Natural killer cell (primary cell): ENCODE measurements around the gene CRADD. TPM values are rescaled to one million over a fixed set of nuclear protein-coding genes. Genes with fewer than 3 reads are reported as not detected.
A peak's percentile ranks its signal among the peaks of the same experiment; 100 is the strongest.

Experiments
- ATAC-seq, 3 donors: fragments of 150-1000 bp in 2 of 3; fragments of 200-7000 bp in 1 of 3; cut with Tn5 transposase; 1 replicate in 1 of 3; 2 replicates in 2 of 3; pipeline ENCODE4 v1.10.0; 2021; ENCODE audit warnings: mild to moderate bottlenecking in 2 of 3, moderate library complexity in 2 of 3
- DNase-seq, 2 donors: peaks; one replicate each; pipeline versions ENCODE4 v3.0.0 to v3.0.0-alpha.2; 2013 to 2021; ENCODE audit warnings: mixed read lengths in 1 of 2
- H3K27ac ChIP-seq: one replicate; pipeline ENCODE4 v1.5.1; 2013; ENCODE audit warnings: mild to moderate bottlenecking, low read length
- H3K27me3 ChIP-seq: one replicate; pipeline ENCODE4 v1.6.1; 2013; ENCODE audit warnings: low read length; ENCODE audit not compliant: control insufficient read depth, insufficient read depth
- H3K36me3 ChIP-seq: one replicate; pipeline ENCODE4 v1.6.1; 2013; ENCODE audit warnings: low read length; ENCODE audit not compliant: control insufficient read depth, insufficient read depth
- H3K4me1 ChIP-seq: one replicate; pipeline ENCODE4 v1.6.1; 2013; ENCODE audit warnings: low read length; ENCODE audit not compliant: control insufficient read depth, insufficient read depth
- H3K4me3 ChIP-seq: one replicate; pipeline ENCODE4 v1.5.1; 2013; ENCODE audit warnings: low read length
- H3K9me3 ChIP-seq: one replicate; pipeline ENCODE4 v1.6.1; 2013; ENCODE audit warnings: low read length; ENCODE audit not compliant: control insufficient read depth, insufficient read depth
- H3K27ac Mint-ChIP-seq, 2 donors: one replicate each; pipeline ENCODE4 v1.8.0; 2022; ENCODE audit warnings: mild to moderate bottlenecking in 2 of 2, mixed read lengths in 2 of 2, moderate library complexity in 1 of 2
- H3K27me3 Mint-ChIP-seq, 2 donors: one replicate each; pipeline ENCODE4 v1.8.0; 2022; ENCODE audit warnings: low read depth in 2 of 2, mixed read lengths in 2 of 2
- H3K36me3 Mint-ChIP-seq: one replicate; pipeline ENCODE4 v1.8.0; 2022; ENCODE audit warnings: mixed read lengths
- H3K4me1 Mint-ChIP-seq, 2 donors: one replicate each; pipeline ENCODE4 v1.8.0; 2022; ENCODE audit warnings: mixed read lengths in 2 of 2
- H3K4me3 Mint-ChIP-seq: one replicate; pipeline ENCODE4 v1.8.0; 2022; ENCODE audit warnings: mild to moderate bottlenecking, moderate library complexity, mixed read lengths
- H3K9me3 Mint-ChIP-seq, 2 donors: one replicate each; pipeline ENCODE4 v1.8.0; 2022; ENCODE audit warnings: mixed read lengths in 2 of 2
- CTCF ChIP-seq: fragments of 200-600 bp; IDR thresholded peaks from one replicate; pipeline ENCODE4 v1.8.0; 2022; ENCODE audit warnings: antibody characterized with exemption
- WGBS: methylation state at CpG from one replicate; pipeline ENCODE4 v1.1.7; 2013; ENCODE audit warnings: missing lambda C conversion rate; ENCODE audit not compliant: insufficient coverage; 5-methylcytosine and 5-hydroxymethylcytosine counted together
- intact Hi-C: fragments of 100-400 bp; cut with micrococcal nuclease; formaldehyde crosslinking; loops from one replicate; pipeline ENCODE4 v1.14.2; 2022
- total RNA-seq, 4 donors: library from RNA; stranded (reverse); fragments of 120-200 nt in 1 of 4; gene quantifications; one replicate each; pipeline versions ENCODE4 v1.2.3 to v1.2.4, GENCODE V29; 2013 to 2022

Gene CRADD
- total RNA-seq, 3 donors from 2014 or later (not counting 1 experiment from before 2014, with no cell fraction given) = 19.1 to 27.5 (median 26.4) TPM

GRCh38 chr12:93783832-93784231 is 106.7 kb downstream of the CRADD start:
- H3K27ac ChIP-seq = no peak overlapping the region
- intact Hi-C loops = no loop called here

GRCh38 chr12:93784339-93785086 is 107.3 kb downstream of the CRADD start:
- DNase-seq = peak in 1 of 2 donors; percentile 50

More at GRCh38 chr12:93783832-93784231, 106.7 kb downstream of the CRADD start:
- Mint-ChIP-seq H3K27me3 (no peaks in the 10 kb centered on the region), H3K27ac (peak overlapping the region; percentile 76 to 85), H3K36me3 (no peaks in the 10 kb centered on the region), H3K4me1 (peaks cover 33% of the 10 kb centered on the region in 2 donors), H3K4me3 (no peak overlapping the region), H3K9me3 (peaks cover 0 to 2% of the 10 kb centered on the region in 2 donors)
- no peak overlapping the region for H3K4me3 ChIP-seq
- WGBS = 55% methylated on average over 8 of the region's 9 CpGs
- no peak for TF ChIP-seq CTCF
- no peaks in the 10 kb centered on the region for H3K27me3 ChIP-seq
- DNase-seq (peak in 1 of 2 donors; percentile 58), ATAC-seq (peak in 1 of 3 donors; percentile 20)
- no peaks in the 10 kb centered on the region for H3K9me3 ChIP-seq
- H3K36me3 ChIP-seq = no peaks in the 10 kb centered on the region
- H3K4me1 ChIP-seq = peaks cover 17% of the 10 kb centered on the region

GRCh38 chr12:93785249-93786010 is 108.3 kb downstream of the CRADD start:
- H3K27ac ChIP-seq = no peak overlapping the region
- H3K27me3 Mint-ChIP-seq = no peaks in the 10 kb centered on the region
- no peak overlapping the region for H3K4me3 ChIP-seq
- no peaks in the 10 kb centered on the region for H3K9me3 ChIP-seq
- peaks cover 17% of the 10 kb centered on the region for H3K4me1 ChIP-seq
- H3K9me3 Mint-ChIP-seq = peaks cover 0 to 2% of the 10 kb centered on the region in 2 donors
- no peaks in the 10 kb centered on the region for H3K36me3 Mint-ChIP-seq
- intact Hi-C loops = loop anchor here (1.0 kb wide), 1 partner anchor 18 kb away; no protein-coding TSS in a partner anchor
- no peak for TF ChIP-seq CTCF
- H3K27me3 ChIP-seq = no peaks in the 10 kb centered on the region
- H3K4me3 Mint-ChIP-seq = no peak overlapping the region
- H3K4me1 Mint-ChIP-seq = peaks cover 43 to 44% of the 10 kb centered on the region in 2 donors
- H3K36me3 ChIP-seq = no peaks in the 10 kb centered on the region
- ATAC-seq = peak; percentile 89 to 92 (median 92)
- peak in 1 of 2 donors; percentile 56 for DNase-seq
- H3K27ac Mint-ChIP-seq = peak overlapping the region; percentile 76 to 85
- WGBS = 63% methylated on average over 8 of the region's 8 CpGs

More at GRCh38 chr12:93784339-93785086, 107.3 kb downstream of the CRADD start:
- Histone ChIP-seq H3K27me3 (no peaks in the 10 kb centered on the region), H3K4me1 (peaks cover 17% of the 10 kb centered on the region), H3K9me3 (no peaks in the 10 kb centered on the region), H3K36me3 (no peaks in the 10 kb centered on the region), H3K4me3 (no peak overlapping the region), H3K27ac (peak overlapping the region; percentile 40)
- H3K4me3 Mint-ChIP-seq = peak overlapping the region; percentile 26
- H3K27ac Mint-ChIP-seq = peak overlapping the region; percentile 76 to 85
- WGBS = 27% methylated on average over 7 of the region's 9 CpGs
- intact Hi-C loops = loop anchor here (1.0 kb wide), 1 partner anchor 17 kb away; no protein-coding TSS in a partner anchor
- ATAC-seq = peak; percentile 31 to 42 (median 32)
- no peak for TF ChIP-seq CTCF
- H3K27me3 Mint-ChIP-seq = no peaks in the 10 kb centered on the region
- no peaks in the 10 kb centered on the region for H3K36me3 Mint-ChIP-seq
- H3K4me1 Mint-ChIP-seq = peaks cover 38 to 39% of the 10 kb centered on the region in 2 donors
- H3K9me3 Mint-ChIP-seq = peaks cover 0 to 2% of the 10 kb centered on the region in 2 donors
